GM12878 (cell line): ENCODE data around the gene HOXA10. TPM values are rescaled to one million over a fixed set of nuclear protein-coding genes. Genes with fewer than 3 reads are reported as not detected.

Experiments used
- ATAC-seq: fragments of 200-7000 bp; cut with Tn5 transposase; 3 replicates; pipeline ENCODE4 v1.9.1; 2020; ENCODE audit warnings: mild to moderate bottlenecking, moderate library complexity
- BruUV-seq: library from RNA; stranded (reverse); fragments of 400-500 nt; replicated peaks from 2 replicates; lab custom pipeline; 2021; lab: Mats Ljungman, UMichigan
- CTCF ChIA-PET: fragments of 300-600 bp; sonication (Branson Sonifier 250); formaldehyde crosslinking; extraction: SDS; loops from one replicate; lab custom pipeline; 2021; ENCODE audit warnings: inconsistent platforms; lab: Yijun Ruan, JAX
- POLR2A ChIA-PET: fragments of 350-600 bp; formaldehyde crosslinking; extraction: SDS; loops from one replicate; lab custom pipeline; 2021; ENCODE audit warnings: inconsistent platforms; lab: Charles Lee
- RAD21 ChIA-PET: fragments of 300-600 bp; sonication (Branson Sonifier 250); formaldehyde crosslinking; loops from one replicate; lab custom pipeline; 2023; ENCODE audit warnings: antibody characterized with exemption; ENCODE audit not compliant: unreplicated experiment; lab: Charles Lee
- SMC1A ChIA-PET: fragments of 300-600 bp; sonication (Branson Sonifier 250); formaldehyde crosslinking; loops from one replicate; lab custom pipeline; 2023; ENCODE audit not compliant: unreplicated experiment, uncharacterized antibody; lab: Charles Lee
- DNase-seq: peaks from one replicate; pipeline ENCODE4 v3.0.0-alpha.2; 2011; ENCODE audit warnings: low read depth, low spot score
- FAIRE-seq: peaks from 3 replicates; lab custom pipeline; 2011; peaks lifted over from hg19 to GRCh38; lab: Jason Lieb, UNC
- H2AFZ ChIP-seq: 2 replicates; pipeline ENCODE4 v1.6.0; 2011; ENCODE audit warnings: low read depth, low read length, control low read depth; ENCODE audit not compliant: control insufficient read depth
- H3K27ac ChIP-seq: 2 replicates; pipeline ENCODE4 v1.5.1; 2011; ENCODE audit warnings: control low read depth; ENCODE audit not compliant: control insufficient read depth, insufficient read depth
- H3K27me3 ChIP-seq, 2 experiments: replicated peaks in 1 of 2; 2 replicates each; pipeline versions ENCODE4 v1.6.0 to v1.6.1; 2011; ENCODE audit warnings: low read length in 1 of 2; ENCODE audit not compliant: control insufficient read depth in 2 of 2, insufficient read depth in 2 of 2
- H3K36me3 ChIP-seq, 2 experiments: 2 replicates each; pipeline ENCODE4 v1.5.1; 2011; ENCODE audit warnings: low read length in 1 of 2; ENCODE audit not compliant: control insufficient read depth in 2 of 2, insufficient read depth in 2 of 2
- H3K4me1 ChIP-seq: 2 replicates; pipeline ENCODE4 v1.6.1; 2011; ENCODE audit warnings: mild to moderate bottlenecking, low read length, moderate library complexity, mixed read lengths; ENCODE audit not compliant: control insufficient read depth, insufficient read depth
- H3K4me2 ChIP-seq: 2 replicates; pipeline ENCODE4 v1.6.0; 2011; ENCODE audit warnings: control low read depth; ENCODE audit not compliant: control insufficient read depth, insufficient read depth
- H3K4me3 ChIP-seq: fragments of 200-600 bp; sonication (generic); 2 replicates; pipeline ENCODE4 v1.5.1; 2016
- H3K79me2 ChIP-seq: 2 replicates; pipeline ENCODE4 v1.6.0; 2011; ENCODE audit warnings: low read length; ENCODE audit not compliant: control insufficient read depth, insufficient read depth
- H3K9ac ChIP-seq: 2 replicates; pipeline ENCODE4 v1.8.0; 2011; ENCODE audit warnings: low read length, control low read depth, mixed read lengths; ENCODE audit not compliant: control insufficient read depth, insufficient read depth
- H3K9me3 ChIP-seq: replicated peaks from 3 replicates; pipeline ENCODE4 v1.5.1; 2011; ENCODE audit warnings: mild to moderate bottlenecking, low read length; ENCODE audit not compliant: control insufficient read depth, insufficient read depth
- H4K20me1 ChIP-seq: 2 replicates; pipeline ENCODE4 v1.6.0; 2011; ENCODE audit not compliant: control insufficient read depth, insufficient read depth
- BACH1 ChIP-seq: fragments of 450-650 bp; IDR thresholded peaks from 2 replicates; pipeline ENCODE4 v1.6.1; 2017; ENCODE audit warnings: mild to moderate bottlenecking, borderline replicate concordance
- BCL11A ChIP-seq: IDR thresholded peaks from 2 replicates; pipeline ENCODE4 v1.6.1; 2011; ENCODE audit warnings: low read depth, low read length
- CHD2 ChIP-seq: IDR thresholded peaks from 2 replicates; pipeline ENCODE4 v1.6.1; 2011; ENCODE audit warnings: low read depth, low read length, improper control_type of control experiment, borderline replicate concordance
- E4F1 ChIP-seq: fragments of 450-650 bp; IDR thresholded peaks from 2 replicates; pipeline ENCODE4 v1.6.1; 2018; ENCODE audit warnings: borderline replicate concordance, mild to moderate bottlenecking; ENCODE audit not compliant: partially characterized antibody
- FOXM1 ChIP-seq: IDR thresholded peaks from 2 replicates; pipeline ENCODE4 v1.6.1; 2012; ENCODE audit warnings: low read depth, mild to moderate bottlenecking, inconsistent platforms, low read length, moderate library complexity
- KLF5 ChIP-seq: fragments of 450-650 bp; IDR thresholded peaks from 2 replicates; pipeline ENCODE4 v1.6.1; 2014; ENCODE audit warnings: mild to moderate bottlenecking; ENCODE audit not compliant: partially characterized antibody
- MXI1 ChIP-seq: fragments of 150-350 bp; IDR thresholded peaks from 2 replicates; pipeline ENCODE4 v1.6.1; 2011; ENCODE audit warnings: low read depth, mild to moderate bottlenecking, inconsistent platforms, low read length, improper control_type of control experiment
- MYB ChIP-seq: fragments of 150-350 bp; IDR thresholded peaks from 2 replicates; pipeline ENCODE4 v1.6.1; 2014; ENCODE audit warnings: mild to moderate bottlenecking, low read depth, low read length, borderline replicate concordance
- NR2C1 ChIP-seq: fragments of 450-650 bp; IDR thresholded peaks from 2 replicates; pipeline ENCODE4 v1.6.1; 2017; ENCODE audit warnings: antibody characterized with exemption, mild to moderate bottlenecking, moderate library complexity
- RAD51 ChIP-seq: fragments of 450-650 bp; IDR thresholded peaks from 2 replicates; pipeline ENCODE4 v1.6.1; 2016; ENCODE audit warnings: moderate library complexity, mild to moderate bottlenecking, inconsistent platforms
- RCOR1 ChIP-seq: conservative IDR thresholded peaks from 2 replicates; pipeline ENCODE4 v1.6.1; 2012; ENCODE audit warnings: low read depth, low read length, improper control_type of control experiment
- YY1 ChIP-seq: IDR thresholded peaks from 2 replicates; pipeline ENCODE4 v1.6.1; 2011; ENCODE audit warnings: low read depth, mild to moderate bottlenecking, low read length
- WGBS: methylation state at CpG from one replicate; pipeline ENCODE4 v1.1.6; 2016; ENCODE audit warnings: low lambda C conversion rate; ENCODE audit not compliant: insufficient replicate concordance, insufficient coverage; ENCODE audit errors: missing lambda C conversion rate; 5-methylcytosine and 5-hydroxymethylcytosine counted together
- in situ Hi-C: fragments of 300-500 bp; cut with MboI; formaldehyde crosslinking; loops from 9 replicates; pipeline ENCODE4 v1.14.3; 2018; ENCODE audit warnings: mixed read lengths
- intact Hi-C: fragments of 100-400 bp; cut with micrococcal nuclease; formaldehyde crosslinking; loops from one replicate; pipeline ENCODE4 v1.14.2; 2022; ENCODE audit not compliant: unreplicated experiment
- polyA plus RNA-seq, 11 experiments: library from polyadenylated mRNA; depleted of rRNA in 4 of 11; unstranded in 6 of 11; stranded (reverse) in 5 of 11; fragments of >200 nt; fragmentation: Nextera tagmentation in 4 of 11; fragmentation: Illumina TruSeq in 1 of 11; extraction: Ambion mirVana in 4 of 11; extraction: Trizol in 1 of 11; gene quantifications; 1 replicate in 1 of 11; 2 replicates in 10 of 11; pipeline versions ENCODE4 v1.2.1 to v1.2.3, GENCODE V29; 2011 to 2016; ENCODE audit warnings: inconsistent platforms in 2 of 11, missing spikeins in 2 of 11, low read depth in 1 of 11
- total RNA-seq, 4 experiments: library from RNA; depleted of rRNA in 3 of 4; stranded (reverse); fragments of >200 nt in 3 of 4; fragmentation: Illumina TruSeq in 1 of 4; extraction: Trizol in 1 of 4; gene quantifications; 2 replicates each; pipeline versions ENCODE4 v1.2.1 to v1.2.3, GENCODE V29; 2013 to 2021
- TF ChIP-seq, protein P1 (sequence below): fragments of 150-350 bp; IDR thresholded peaks from 2 replicates; pipeline ENCODE4 v1.6.1; 2016; ENCODE audit warnings: low read depth, low read length

HOXA10 gene
- total and polyA plus RNA-seq, 10 of the 15 experiments (the other 5 are each of a cell fraction or from before 2014, with no cell fraction given), result not detected

DNA sequence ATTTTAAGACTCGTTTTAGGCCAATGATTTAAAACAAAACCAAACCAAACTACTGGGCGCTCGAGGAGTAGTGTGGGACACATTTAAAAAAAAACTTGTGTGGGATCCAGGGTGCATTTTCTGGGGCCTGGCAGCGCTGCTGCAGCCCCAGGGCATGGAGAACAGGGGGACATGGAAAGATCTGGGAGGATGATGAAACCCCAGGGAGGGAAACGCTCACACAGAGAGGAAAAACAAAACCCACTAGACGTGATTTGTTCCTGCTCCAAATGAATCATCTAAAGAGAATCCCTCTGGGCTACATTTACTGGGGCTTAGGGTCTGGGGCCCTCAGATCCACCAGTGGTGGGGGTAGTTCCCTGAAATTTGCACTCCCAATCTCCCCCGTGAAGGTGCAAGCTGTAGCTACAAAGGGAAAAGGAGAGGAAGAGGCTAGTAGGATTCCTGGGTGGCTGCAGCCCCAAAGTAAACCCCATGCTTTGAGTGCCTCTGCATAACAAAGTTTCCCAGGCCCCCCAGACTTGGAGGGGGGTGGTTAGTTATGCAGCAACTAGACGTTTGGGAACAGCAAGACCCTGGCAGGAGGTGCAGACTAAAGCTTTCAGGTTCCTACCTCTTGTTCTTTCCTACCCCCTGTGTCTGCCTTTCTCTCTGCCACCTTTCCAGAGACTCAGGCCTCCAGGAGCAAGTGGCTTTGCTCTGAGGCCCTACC, 40.3 kb upstream of the HOXA10 start:
- no peak overlapping the region for H3K9ac ChIP-seq
- in situ Hi-C loops, result no loop called here
- no peak for FAIRE-seq
- H3K4me1 ChIP-seq, result no peaks in the 10 kb centered on the region
- H3K36me3 ChIP-seq, result no peaks in the 10 kb centered on the region
- H4K20me1 ChIP-seq, result no peaks in the 10 kb centered on the region; the same call in 1 of the 2 replicates
- TF ChIP-seq NR2C1 (no peak), KLF5 (no peak), CHD2 (no peak), BACH1 (no peak), BCL11A (no peak), E4F1 (no peak), FOXM1 (no peak), RAD51 (no peak), MXI1 (no peak), MYB (no peak), YY1 (no peak), RCOR1 (no peak)
- TF ChIP-seq, protein P1, sequence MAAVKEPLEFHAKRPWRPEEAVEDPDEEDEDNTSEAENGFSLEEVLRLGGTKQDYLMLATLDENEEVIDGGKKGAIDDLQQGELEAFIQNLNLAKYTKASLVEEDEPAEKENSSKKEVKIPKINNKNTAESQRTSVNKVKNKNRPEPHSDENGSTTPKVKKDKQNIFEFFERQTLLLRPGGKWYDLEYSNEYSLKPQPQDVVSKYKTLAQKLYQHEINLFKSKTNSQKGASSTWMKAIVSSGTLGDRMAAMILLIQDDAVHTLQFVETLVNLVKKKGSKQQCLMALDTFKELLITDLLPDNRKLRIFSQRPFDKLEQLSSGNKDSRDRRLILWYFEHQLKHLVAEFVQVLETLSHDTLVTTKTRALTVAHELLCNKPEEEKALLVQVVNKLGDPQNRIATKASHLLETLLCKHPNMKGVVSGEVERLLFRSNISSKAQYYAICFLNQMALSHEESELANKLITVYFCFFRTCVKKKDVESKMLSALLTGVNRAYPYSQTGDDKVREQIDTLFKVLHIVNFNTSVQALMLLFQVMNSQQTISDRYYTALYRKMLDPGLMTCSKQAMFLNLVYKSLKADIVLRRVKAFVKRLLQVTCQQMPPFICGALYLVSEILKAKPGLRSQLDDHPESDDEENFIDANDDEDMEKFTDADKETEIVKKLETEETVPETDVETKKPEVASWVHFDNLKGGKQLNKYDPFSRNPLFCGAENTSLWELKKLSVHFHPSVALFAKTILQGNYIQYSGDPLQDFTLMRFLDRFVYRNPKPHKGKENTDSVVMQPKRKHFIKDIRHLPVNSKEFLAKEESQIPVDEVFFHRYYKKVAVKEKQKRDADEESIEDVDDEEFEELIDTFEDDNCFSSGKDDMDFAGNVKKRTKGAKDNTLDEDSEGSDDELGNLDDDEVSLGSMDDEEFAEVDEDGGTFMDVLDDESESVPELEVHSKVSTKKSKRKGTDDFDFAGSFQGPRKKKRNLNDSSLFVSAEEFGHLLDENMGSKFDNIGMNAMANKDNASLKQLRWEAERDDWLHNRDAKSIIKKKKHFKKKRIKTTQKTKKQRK, result no peak
- H3K27ac ChIP-seq, result no peak overlapping the region
- ChIA-PET CTCF (no interaction called here), SMC1A (no interaction called here), POLR2A (no interaction called here), RAD21 (no interaction called here)
- no peak for ATAC-seq
- intact Hi-C loops, result loop anchor here (5.0 kb wide), 1 partner anchor 363 kb away; no protein-coding TSS in a partner anchor
- H3K79me2 ChIP-seq, result no peaks in the 10 kb centered on the region
- H3K4me3 ChIP-seq, result no peak overlapping the region
- no peak overlapping the region for H2AFZ ChIP-seq
- no peak overlapping the region for H3K4me2 ChIP-seq
- no peak for DNase-seq
- no peaks in the 10 kb centered on the region for H3K9me3 ChIP-seq
- peaks cover 1 to 11% of the 10 kb centered on the region in 2 experiments for H3K27me3 ChIP-seq
- no TSS peak for BruUV-seq
- 32% methylated on average over 8 of the region's 8 CpGs for WGBS
